HL-60/S4 treated with retinoic acid at 250 ng/mL for 4 days and 3 days (cell line): ENCODE data around the gene GOLGA3.
"Not testable (repeated sequence)": the region's sequence is repeated elsewhere in the genome, so short reads cannot be mapped to it uniquely, and the experiment has no call there.

Source experiments
- in situ Hi-C: fragments of 300-500 bp; cut with MboI; formaldehyde crosslinking; loops from 2 replicates; pipeline ENCODE4 v1.7.0; 2022; ENCODE audit warnings: low sequenced_read_pairs

GOLGA3 gene

GRCh38 chr12:132818562-132818961, 10.1 kb downstream of the GOLGA3 start:
- in situ Hi-C loops: no loop called here

- in situ Hi-C loops: no loop called here
These were observed 14.4 kb downstream of the GOLGA3 start for GRCh38 chr12:132814232-132814631.

GRCh38 chr12:132813443-132813842, 15.2 kb downstream of the GOLGA3 start:
- in situ Hi-C loops: no loop called here

DNA sequence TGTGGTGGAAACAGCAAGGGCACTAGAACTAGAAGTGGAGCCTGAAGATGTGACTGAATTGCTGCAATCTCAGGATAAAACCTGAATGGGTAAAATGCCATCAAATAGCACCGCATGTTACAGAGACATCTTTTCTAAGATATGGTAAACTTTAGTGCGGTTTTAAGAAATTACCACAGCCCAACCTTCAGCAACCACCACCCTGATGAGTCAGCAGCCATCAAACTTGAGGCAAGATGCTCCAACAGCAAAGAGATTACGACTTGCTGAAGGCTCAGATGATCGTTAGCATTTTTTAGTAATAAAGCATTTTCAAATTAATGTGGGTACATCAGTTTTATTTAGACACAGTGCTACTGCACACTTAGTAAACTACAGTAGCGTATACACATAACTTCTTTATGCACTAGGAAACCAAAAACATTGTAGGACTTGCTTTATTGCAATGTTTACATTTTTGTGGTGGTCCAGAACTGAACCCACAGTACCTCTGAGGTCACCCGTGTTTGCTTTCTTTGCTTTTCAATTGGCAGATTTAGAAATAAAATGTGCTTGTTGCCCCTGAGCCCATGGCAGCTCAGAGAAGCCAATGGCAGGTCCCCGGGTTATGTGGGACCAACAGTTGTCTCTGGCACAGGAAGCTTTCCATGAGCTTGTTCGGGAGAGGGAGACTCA, 15.9 kb downstream of the GOLGA3 start:
- in situ Hi-C loops: no loop called here

DNA sequence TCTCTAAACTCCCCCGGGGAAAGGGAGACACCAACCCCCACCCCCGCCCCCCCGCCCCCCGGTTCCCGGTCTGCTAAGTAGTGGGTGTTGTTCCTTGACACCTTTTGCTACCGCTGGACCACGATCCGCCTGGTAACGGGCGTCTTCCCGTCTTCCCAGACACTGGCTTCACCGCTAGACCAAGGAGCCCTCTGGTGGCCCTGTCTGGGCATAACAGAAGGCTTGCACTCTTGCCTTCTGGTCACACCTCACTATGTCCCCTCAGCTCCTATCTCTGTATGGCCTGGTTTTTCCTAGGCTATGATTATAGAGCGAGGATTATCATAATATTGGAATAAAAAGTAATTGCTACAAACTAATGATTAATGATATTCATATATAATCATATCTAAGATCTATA, 19.3 kb downstream of the GOLGA3 start:
- in situ Hi-C loops: not testable (repeated sequence)

- in situ Hi-C loops: no loop called here
These were observed 21.2 kb downstream of the GOLGA3 start for GRCh38 chr12:132807295-132808092.

DNA sequence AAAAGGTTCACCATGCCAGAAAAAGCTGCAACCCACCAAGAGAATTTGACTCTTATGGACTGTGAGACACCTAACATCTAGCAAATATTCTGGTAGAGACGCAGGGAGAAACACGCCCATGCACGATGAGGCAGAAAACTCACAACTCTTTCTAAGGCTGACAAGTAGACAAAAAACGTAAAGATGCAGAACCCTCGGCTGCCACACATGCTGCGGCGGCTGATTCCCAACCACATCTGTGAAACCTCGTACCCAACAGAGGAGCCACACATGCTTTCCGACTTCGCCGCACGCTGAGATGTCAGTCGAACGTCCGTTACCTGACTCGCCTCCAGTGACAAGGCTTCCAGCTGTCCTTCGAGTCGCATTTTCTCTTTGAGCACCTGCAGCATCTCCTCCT, 21.8 kb downstream of the GOLGA3 start:
- in situ Hi-C loops: no loop called here

DNA sequence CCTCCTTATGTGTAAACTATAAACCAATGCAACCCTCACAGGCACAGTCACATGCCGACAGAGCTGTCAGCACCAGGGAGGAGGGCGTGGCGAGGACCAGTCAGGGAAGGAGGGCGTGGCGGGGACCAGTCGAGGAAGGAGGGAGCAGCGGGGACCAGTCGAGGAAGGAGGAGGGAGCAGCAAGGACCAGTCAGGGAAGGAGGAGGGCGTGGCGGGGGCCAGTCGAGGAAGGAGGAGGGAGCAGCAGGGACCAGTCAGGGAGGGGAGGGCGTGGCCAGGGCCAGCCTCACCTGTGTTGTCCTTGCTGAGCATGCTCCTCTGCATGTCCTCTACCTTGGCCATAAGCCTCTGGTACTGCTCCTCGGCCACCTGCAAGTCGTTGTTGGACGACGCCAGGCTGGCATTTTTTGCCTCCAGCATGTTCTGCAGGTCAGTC, 24.2 kb downstream of the GOLGA3 start:
- in situ Hi-C loops: no loop called here

DNA sequence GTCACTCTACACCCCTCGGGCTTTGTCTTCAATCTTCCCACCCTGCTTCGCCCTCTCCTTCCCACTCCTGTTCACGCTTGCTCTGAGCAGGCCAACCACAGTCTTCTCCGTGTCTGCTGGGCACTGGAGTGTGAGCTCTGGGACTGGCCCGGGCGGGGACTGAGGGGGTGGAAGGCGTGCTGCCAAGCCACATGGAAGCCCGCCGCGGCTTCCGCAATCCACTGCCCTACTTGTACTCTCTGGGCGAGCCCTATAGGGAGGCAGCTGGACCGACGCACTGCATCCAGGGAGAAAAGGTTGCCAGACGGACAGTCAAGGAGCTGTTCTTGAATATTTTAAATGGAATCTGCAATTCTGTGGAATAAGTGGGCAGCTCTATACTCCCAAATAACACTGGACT, 24.8 kb downstream of the GOLGA3 start:
- in situ Hi-C loops: no loop called here

DNA sequence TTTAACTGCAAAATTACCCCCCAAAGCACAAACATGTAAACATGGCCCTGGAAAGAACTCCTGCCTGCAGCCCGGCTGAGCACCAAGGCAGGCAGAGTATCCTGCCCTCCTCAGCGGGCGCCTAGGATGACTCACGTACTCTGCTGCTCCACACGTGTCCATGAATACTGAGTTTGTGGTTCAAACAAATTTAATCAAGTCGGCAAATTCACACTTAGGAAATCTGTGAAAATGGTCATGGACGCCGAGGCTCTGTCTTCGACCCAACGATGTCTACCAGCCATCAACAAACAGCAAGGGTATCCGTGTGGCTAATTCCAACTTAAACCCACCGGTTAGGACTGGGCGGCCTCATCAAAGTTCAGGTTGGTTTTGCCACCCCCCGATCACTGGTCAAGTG, 25.5 kb downstream of the GOLGA3 start:
- in situ Hi-C loops: no loop called here

GRCh38 chr12:132801741-132802140, 26.9 kb downstream of the GOLGA3 start:
- in situ Hi-C loops: no loop called here

GRCh38 chr12:132798836-132799235, 29.8 kb downstream of the GOLGA3 start:
- in situ Hi-C loops: no loop called here

DNA sequence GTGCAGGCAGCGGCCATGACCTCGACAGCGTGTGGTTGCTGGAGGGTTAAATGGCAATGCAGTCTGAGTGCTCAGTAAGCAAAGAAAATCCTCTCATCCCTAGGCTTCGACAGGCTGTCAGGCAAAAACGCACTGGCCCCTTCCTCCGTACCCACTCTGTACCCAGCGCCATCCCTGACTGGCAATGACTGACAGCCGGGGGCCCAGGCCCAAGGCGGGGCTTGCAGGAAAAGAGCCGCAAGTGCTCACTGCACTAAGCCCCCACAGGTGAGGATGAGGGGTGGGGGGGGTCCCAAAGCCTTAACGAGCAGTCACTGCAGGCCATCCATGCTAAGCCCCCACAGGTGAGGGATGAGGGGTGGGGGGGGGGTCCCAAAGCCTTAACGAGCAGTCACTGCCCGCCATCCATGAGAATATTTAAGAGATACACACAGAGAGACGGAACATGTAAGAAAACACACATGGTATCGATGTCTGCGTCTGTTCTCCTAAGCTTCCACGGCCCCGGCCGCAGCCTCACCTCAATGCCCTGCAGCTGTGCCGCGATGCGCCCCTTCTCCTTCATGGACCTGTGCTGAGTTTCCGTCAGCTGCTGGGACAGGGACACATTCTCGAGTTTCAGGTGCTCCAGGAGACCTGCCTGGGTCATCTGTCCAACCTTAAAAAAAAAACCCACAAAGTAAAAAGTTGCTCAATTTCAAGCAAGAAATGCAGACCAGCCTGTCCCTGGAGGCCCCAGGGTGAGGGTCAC, 30.7 kb downstream of the GOLGA3 start:
- in situ Hi-C loops: no loop called here

DNA sequence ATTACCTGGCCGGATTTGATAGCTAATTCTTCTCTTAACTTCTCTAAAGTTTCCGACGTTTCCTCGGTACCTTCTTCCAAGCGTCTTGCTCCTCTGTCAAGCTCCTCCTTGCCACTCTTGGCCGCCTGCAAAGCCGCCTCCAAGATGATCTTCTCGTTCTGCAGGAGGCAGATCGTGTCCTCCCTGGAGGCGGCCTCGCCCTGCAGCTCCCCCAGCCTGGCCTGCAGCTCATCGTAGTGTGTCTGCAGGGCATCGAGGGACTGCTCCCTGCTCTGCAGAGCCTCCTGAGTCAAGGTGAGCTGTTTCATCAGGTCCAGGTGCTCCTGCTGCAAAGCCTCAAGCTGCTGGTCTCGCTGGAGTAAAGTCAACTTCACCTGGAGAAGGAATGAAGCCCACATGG, 32.8 kb downstream of the GOLGA3 start:
- in situ Hi-C loops: no loop called here

DNA sequence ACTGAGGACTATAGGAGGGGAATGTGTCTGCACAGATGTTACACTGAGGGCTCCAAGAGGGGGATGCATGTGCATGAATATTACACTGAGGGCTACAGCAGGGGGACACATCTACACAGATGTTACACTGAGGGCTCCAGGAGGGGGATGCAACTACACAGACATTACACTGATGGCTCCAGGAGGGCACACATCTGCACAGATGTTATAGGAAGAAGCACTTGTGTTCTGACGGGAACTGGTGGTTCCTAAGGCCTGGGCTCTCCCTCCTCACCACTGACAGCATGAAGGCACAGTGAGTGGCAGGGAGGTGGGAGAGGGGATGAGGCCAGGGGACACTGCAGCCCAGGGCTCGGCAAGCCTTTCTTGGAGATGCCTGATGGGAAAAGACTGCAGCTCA, 36.7 kb downstream of the GOLGA3 start:
- in situ Hi-C loops: not testable (repeated sequence)

DNA sequence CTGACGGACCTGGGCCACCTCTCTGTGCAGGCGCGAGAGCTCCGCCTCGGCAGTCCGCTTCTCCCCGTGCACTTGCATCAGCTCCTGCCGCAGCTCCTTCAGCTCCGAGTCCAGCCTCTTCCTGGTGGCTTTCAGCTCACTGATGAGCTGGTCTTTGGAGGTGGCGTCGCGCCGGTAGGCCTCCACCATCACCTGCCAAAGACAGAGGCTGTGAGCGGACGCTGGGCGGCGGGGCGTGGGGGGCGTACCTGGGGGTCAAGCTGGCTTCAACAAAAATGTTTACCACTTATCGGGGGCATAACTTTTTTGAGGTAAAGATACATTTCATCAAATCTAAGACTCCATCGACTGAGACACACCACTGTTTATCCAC, 39.6 kb downstream of the GOLGA3 start:
- in situ Hi-C loops: no loop called here

- in situ Hi-C loops: no loop called here
These were observed 40.1 kb downstream of the GOLGA3 start for GRCh38 chr12:132788375-132789098.

GRCh38 chr12:132787877-132788276, 40.8 kb downstream of the GOLGA3 start:
- in situ Hi-C loops: no loop called here

GRCh38 chr12:132786192-132786591, 42.5 kb downstream of the GOLGA3 start:
- in situ Hi-C loops: no loop called here

- in situ Hi-C loops: no loop called here
These were observed 44.1 kb downstream of the GOLGA3 start for GRCh38 chr12:132784580-132784979.

DNA sequence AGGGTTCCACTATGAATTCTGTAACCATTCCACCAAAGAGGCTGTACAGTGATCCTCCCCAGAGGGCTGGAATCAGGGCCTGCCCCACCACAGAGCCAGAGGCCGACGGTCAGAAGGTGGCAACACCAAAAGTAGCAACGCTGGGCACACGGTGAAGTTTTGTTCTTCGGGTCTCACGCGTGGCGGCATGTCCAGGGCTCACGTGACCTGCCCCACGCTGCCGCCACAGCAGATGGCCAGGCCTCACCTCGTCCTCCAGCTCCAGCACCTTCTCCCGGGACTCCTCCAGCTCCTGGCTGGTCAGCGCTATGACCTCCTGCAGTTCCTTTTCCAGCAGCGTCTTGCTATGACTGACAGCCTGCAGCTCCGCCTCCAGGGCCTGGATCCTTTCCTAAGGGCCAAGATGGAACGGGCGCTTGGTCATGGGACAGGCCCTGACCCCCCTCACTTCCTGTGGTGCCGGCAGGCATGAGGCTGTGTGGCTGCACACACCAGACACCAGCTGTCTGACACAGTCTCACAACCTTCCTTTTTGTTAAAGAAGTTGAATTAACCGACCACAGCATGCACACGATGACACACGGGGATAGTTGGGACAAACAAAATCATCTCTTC, 44.6 kb downstream of the GOLGA3 start:
- in situ Hi-C loops: no loop called here
